Omental fat pad (tissue), 4 donors: Measurements from ENCODE around the gene TRIM44. TPM values are rescaled to one million over a fixed set of nuclear protein-coding genes. Genes with fewer than 3 reads are reported as not detected.
"Not testable (repeated sequence)": the region's sequence is repeated elsewhere in the genome, so short reads cannot be mapped to it uniquely, and the experiment has no call there.

Source experiments
- ATAC-seq: fragments of 150-250 bp; one replicate; pipeline ENCODE4 v1.9.1; 2016; ENCODE audit warnings: mild to moderate bottlenecking, moderate library complexity; ENCODE audit not compliant: low FRiP score
- DNase-seq: peaks from one replicate; pipeline ENCODE4 v3.0.0-alpha.2; 2019; ENCODE audit warnings: low spot score
- total RNA-seq, 4 donors: library from RNA; depleted of rRNA; stranded (reverse); fragments of >200 nt; gene quantifications; one replicate each; pipeline ENCODE4 v1.1.0, GENCODE V29; 2016
- TF ChIP-seq, protein P1 (sequence below), 3 donors: fragments of 450-650 bp; IDR thresholded peaks; one replicate each; pipeline ENCODE4 v1.5.1; 2016 to 2017; ENCODE audit warnings: antibody characterized with exemption in 3 of 3, mild to moderate bottlenecking in 3 of 3, moderate library complexity in 2 of 3

TRIM44 gene
- total RNA-seq, 4 donors from 2014 or later: 47.3 to 64.0 (median 52.1) TPM

DNA sequence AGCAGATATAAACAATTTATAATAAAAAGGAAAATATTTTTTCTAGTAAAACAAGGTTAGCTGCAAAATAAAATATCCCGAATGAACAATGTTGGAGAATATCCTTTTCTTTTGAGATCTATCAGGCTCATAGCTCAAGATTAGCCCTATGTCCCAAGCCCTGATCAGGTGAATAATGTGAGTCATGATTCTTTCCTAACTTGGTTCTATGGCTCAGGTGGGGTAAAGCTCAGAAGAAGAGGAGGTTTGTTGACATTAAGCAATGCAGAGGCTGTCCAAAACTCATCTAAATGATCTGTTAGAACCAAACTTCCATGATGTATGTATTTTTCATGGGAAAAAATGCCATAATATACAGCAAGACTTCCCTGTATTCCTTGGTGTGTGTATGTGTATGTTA is 86.1 kb downstream of the TRIM44 start:
- TF ChIP-seq, protein P1, sequence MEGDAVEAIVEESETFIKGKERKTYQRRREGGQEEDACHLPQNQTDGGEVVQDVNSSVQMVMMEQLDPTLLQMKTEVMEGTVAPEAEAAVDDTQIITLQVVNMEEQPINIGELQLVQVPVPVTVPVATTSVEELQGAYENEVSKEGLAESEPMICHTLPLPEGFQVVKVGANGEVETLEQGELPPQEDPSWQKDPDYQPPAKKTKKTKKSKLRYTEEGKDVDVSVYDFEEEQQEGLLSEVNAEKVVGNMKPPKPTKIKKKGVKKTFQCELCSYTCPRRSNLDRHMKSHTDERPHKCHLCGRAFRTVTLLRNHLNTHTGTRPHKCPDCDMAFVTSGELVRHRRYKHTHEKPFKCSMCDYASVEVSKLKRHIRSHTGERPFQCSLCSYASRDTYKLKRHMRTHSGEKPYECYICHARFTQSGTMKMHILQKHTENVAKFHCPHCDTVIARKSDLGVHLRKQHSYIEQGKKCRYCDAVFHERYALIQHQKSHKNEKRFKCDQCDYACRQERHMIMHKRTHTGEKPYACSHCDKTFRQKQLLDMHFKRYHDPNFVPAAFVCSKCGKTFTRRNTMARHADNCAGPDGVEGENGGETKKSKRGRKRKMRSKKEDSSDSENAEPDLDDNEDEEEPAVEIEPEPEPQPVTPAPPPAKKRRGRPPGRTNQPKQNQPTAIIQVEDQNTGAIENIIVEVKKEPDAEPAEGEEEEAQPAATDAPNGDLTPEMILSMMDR (IDR thresholded peaks at IDR 0.05): no peak
- DNase-seq (no peak), ATAC-seq (no peak)

DNA sequence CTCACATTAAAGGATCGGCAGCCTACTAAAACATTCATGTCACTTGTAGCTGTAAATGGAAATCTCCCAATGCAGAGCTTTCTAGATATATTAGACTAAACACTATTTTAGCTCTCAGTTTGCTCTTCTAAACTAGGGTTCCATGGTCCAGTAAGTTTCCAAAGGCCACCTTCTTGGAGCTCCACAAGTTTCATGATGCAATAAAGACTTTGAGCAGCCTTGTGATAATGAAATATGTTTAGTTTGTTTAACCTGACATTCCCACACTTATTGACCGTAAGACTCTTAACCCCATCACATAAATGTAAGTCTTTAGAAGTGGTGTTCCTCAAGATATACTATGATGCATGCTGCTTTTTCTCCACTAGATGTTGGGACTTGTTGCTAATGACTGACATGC is 87.7 kb downstream of the TRIM44 start:
- ATAC-seq (no peak), DNase-seq (no peak)
- TF ChIP-seq, protein P1 (IDR thresholded peaks at IDR 0.05): no peak

DNA sequence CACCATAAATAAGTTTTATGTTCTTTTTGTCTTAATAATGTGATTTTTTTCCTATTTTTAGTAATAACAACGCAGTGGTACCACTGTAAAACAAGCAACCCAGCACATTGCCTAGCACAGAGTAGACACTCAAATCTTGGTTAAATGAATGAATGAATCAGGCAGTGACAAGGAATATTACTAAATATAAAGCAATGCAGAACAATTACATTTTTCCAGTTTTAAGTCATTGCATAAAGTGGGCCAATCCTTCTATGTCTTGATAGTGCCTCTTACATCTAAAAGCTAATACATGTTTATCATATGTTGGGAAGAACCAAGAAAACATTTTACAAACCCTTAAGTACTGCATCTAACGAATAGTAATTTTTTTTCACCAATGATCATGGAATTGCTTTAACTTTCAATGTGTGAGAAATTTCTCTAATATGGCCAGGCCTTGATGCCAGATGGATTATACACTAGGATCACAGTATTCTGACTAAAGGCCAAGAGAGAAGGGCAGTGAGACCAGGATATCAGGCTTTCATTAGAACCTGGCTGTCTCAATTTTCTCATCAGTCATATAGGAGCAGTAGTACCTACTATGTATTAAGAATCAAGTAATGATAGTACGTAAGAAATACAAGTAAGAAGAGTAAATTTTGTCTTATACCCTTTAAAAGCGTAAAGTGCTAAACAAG is 88.5 kb downstream of the TRIM44 start:
- ATAC-seq (no peak), DNase-seq (no peak)
- TF ChIP-seq, protein P1 (IDR thresholded peaks at IDR 0.05): no peak

DNA sequence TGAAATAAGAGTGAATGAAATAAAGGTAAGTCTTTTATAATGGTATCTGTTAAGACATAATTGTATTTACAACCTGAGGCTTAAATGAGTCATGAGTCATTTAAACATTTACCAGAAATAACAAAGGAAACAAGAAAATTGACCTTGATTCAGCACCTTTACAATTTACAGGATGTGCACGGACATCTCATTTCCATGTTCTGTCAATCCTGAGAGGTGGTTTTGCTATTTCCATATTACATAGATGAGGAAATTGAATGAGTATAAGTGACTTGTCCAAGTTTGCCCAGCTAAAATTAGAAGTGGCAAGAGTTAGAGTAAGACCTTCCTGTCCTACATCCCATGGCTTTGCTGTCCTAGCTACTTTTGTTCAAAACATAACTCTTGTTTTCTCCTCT is 89.1 kb downstream of the TRIM44 start:
- TF ChIP-seq, protein P1 (IDR thresholded peaks at IDR 0.05): no peak
- ATAC-seq: no peak
- DNase-seq: no peak

DNA sequence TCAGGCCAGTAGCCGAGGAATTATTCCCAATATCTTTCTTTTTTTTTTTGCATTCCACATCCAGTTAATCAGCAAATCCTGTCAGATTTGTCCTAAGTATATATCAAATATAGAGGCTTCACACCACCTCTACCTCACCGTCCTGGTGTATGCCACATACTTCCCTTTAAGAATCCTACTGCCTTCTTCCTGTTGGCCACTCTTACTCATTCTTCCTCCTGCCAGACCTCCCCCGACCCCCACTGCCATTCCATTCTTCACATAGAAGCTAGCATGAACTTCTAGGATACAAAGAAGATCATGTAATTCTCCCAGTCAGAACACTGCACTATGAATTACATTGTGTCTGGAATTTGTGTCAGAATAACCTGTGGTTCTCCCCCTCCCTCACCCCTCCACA is 89.5 kb downstream of the TRIM44 start:
- DNase-seq: no peak
- ATAC-seq: no peak
- TF ChIP-seq, protein P1 (IDR thresholded peaks at IDR 0.05): no peak

DNA sequence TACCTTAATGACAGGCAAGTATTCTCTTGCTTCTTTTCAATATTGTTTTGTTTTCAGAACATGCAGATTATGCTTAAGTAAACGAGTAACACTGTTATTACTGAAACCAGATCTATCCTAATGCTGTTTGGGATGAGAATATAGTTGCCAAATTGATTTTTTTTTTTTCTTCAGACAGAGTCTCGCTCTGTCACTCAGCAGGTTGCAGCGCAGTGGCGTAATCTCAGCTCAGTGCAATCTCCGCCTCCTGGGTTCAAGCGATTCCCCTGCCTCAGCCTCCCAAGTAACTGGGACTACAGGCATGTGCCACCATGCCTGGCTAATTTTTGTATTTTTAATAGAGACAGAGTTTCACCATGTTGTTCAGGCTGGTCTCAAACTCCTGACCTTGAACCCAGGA is 91.0 kb downstream of the TRIM44 start:
- ATAC-seq: not testable (repeated sequence)

DNA sequence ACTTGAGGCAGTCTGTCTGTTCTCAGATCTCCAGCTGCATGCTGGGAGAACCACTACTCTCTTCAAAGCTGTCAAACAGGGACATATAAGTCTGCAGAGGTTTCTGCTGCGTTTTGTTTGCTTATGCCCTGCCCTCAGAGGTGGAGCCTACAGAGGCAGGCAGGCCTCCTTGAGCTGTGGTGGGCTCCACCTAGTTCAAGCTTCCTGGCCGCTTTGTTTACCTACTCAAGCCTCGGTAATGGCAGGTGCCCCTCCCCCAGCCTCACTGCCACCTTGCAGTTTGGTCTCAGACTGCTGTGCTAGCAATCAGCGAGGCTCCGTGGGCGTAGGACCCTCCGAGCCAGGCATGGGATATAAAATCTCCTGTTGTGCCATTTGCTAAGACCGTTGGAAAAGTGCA is 97.4 kb downstream of the TRIM44 start:
- DNase-seq, ATAC-seq: not testable (repeated sequence)

More for the DNA sequence above, 91.0 kb downstream of the TRIM44 start:
- DNase-seq: not testable (repeated sequence)

DNA sequence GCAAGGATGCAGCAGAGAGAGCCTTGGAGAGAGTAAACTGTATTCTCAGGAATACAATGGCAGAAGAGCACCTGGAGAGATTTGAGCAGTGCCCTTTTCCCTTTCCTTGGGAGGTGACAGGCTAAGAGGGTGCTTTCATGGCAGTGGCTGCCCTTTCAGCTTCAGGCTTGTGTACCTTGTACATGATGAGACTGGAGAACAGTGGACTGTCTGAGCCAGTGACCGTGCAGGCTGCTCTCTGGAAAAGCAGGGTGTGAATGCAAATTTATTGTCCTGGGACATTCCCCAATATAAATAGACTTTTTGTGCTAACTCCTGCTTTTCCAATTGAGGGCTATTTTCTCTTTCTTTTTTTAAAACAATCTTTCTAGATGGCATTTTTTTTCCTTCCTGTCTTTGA is 99.3 kb downstream of the TRIM44 start:
- DNase-seq (no peak), ATAC-seq (no peak)
- TF ChIP-seq, protein P1 (IDR thresholded peaks at IDR 0.05): no peak
